K562 (cell line): Measurements from ENCODE around the gene UPK3A. TPM values are rescaled to one million over a fixed set of nuclear protein-coding genes. Genes with fewer than 3 reads are reported as not detected.
A peak's percentile ranks its signal among the peaks of the same experiment; 100 is the strongest.

Source experiments
- ATAC-seq: fragments of 200-7000 bp; cut with Tn5 transposase; 3 replicates; pipeline ENCODE4 v1.9.1; 2020; ENCODE audit warnings: moderate library complexity
- BruUV-seq: library from RNA; stranded (reverse); fragments of 400-500 nt; replicated peaks from 2 replicates; lab custom pipeline; 2021; lab: Mats Ljungman, UMichigan
- CTCF ChIA-PET: fragments of 300-600 bp; formaldehyde crosslinking; extraction: SDS; loops from one replicate; lab custom pipeline; 2021; ENCODE audit warnings: low intra/inter-chr PET ratio; lab: Yijun Ruan, JAX
- POLR2A ChIA-PET: fragments of 300-600, 350-650 bp; sonication (Branson Sonifier 250); formaldehyde crosslinking; extraction: SDS; loops from one replicate; lab custom pipeline; 2021; ENCODE audit warnings: antibody characterized with exemption, inconsistent platforms; lab: Yijun Ruan, JAX
- DNase-seq, 4 experiments: peaks; one replicate each; pipeline versions ENCODE4 v3.0.0 to v3.0.0-alpha.2; 2011 to 2018; ENCODE audit warnings: low spot score in 3 of 4, mixed read lengths in 3 of 4; ENCODE audit errors: extremely low read depth in 1 of 4
- FAIRE-seq: peaks from 2 replicates; lab custom pipeline; 2011; peaks lifted over from hg19 to GRCh38; lab: Jason Lieb, UNC
- H2AFZ ChIP-seq: 2 replicates; pipeline ENCODE4 v1.6.0; 2011; ENCODE audit warnings: low read depth, low read length, control low read depth, inconsistent platforms
- H3K27ac ChIP-seq: fragments of 200-600 bp; 3 replicates; pipeline ENCODE4 v1.8.0; 2011; ENCODE audit warnings: low read depth, mild to moderate bottlenecking, control low read depth, inconsistent platforms, low read length, moderate library complexity, mixed read lengths; ENCODE audit errors: extremely low read depth
- H3K27me3 ChIP-seq, 2 experiments: fragments of 300-600 bp in 1 of 2; 2 replicates in 1 of 2; 3 replicates in 1 of 2; pipeline versions ENCODE4 v1.6.0 to v1.8.0; 2011; ENCODE audit warnings: inconsistent platforms in 2 of 2, low read length in 2 of 2, mild to moderate bottlenecking in 1 of 2, mixed read lengths in 1 of 2, moderate library complexity in 1 of 2; ENCODE audit not compliant: control insufficient read depth in 2 of 2, insufficient read depth in 2 of 2
- H3K36me3 ChIP-seq: fragments of 300-600 bp; 3 replicates; pipeline ENCODE4 v1.8.0; 2011; ENCODE audit warnings: mild to moderate bottlenecking, low read length, inconsistent platforms; ENCODE audit not compliant: control insufficient read depth, insufficient read depth
- H3K4me1 ChIP-seq, 2 experiments: fragments of 200-600 bp in 1 of 2; replicated peaks in 1 of 2; 2 replicates in 1 of 2; 3 replicates in 1 of 2; pipeline versions ENCODE4 v1.5.1 to v1.8.0; 2011; ENCODE audit warnings: inconsistent platforms in 2 of 2, low read length in 2 of 2, mild to moderate bottlenecking in 1 of 2, mixed read lengths in 1 of 2, moderate library complexity in 1 of 2; ENCODE audit not compliant: control insufficient read depth in 2 of 2, insufficient read depth in 2 of 2
- H3K4me2 ChIP-seq: 2 replicates; pipeline ENCODE4 v1.6.1; 2011; ENCODE audit warnings: low read length, control low read depth, inconsistent platforms, mixed read lengths; ENCODE audit not compliant: insufficient read depth
- H3K4me3 ChIP-seq: fragments of 200-600 bp; sonication (generic), shearing (Covaris generic); 2 replicates; pipeline ENCODE4 v1.5.1; 2016; ENCODE audit warnings: control low read depth, inconsistent platforms
- H3K79me2 ChIP-seq: fragments of 200-600 bp; 3 replicates; pipeline ENCODE4 v1.8.0; 2011; ENCODE audit warnings: low read length, inconsistent platforms; ENCODE audit not compliant: control insufficient read depth, insufficient read depth
- H3K9ac ChIP-seq, 2 experiments: 2 replicates each; pipeline versions ENCODE4 v1.6.0 to v1.6.1; 2011; ENCODE audit warnings: low read depth in 2 of 2, low read length in 2 of 2, control low read depth in 1 of 2, inconsistent platforms in 1 of 2, mild to moderate bottlenecking in 1 of 2, mixed read lengths in 1 of 2; ENCODE audit not compliant: insufficient read depth in 1 of 2
- H3K9me1 ChIP-seq: one replicate; pipeline ENCODE4 v1.6.0; 2011; ENCODE audit warnings: inconsistent platforms, mild to moderate bottlenecking, low read length, moderate library complexity; ENCODE audit not compliant: control insufficient read depth, insufficient read depth
- H3K9me3 ChIP-seq: replicated peaks from 2 replicates; pipeline ENCODE4 v1.5.1; 2011; ENCODE audit warnings: low read depth, low read length, inconsistent platforms; ENCODE audit not compliant: control insufficient read depth, insufficient read depth
- H4K20me1 ChIP-seq: replicated peaks from 2 replicates; pipeline ENCODE4 v1.6.1; 2011; ENCODE audit warnings: low read length, inconsistent platforms, mixed read lengths; ENCODE audit not compliant: control insufficient read depth, insufficient read depth
- CBX5 ChIP-seq: IDR thresholded peaks from 2 replicates; pipeline ENCODE4 v1.6.1; 2014; ENCODE audit warnings: low read depth, borderline replicate concordance
- CEBPG ChIP-seq, 3 experiments: fragments of 200-800 bp in 1 of 3; sonication (Bioruptor generic) in 1 of 3; sonication (generic) in 1 of 3; formaldehyde crosslinking in 1 of 3; IDR thresholded peaks in 2 of 3; conservative IDR thresholded peaks in 1 of 3; 2 replicates each; pipeline versions ENCODE4 v1.6.1 to v1.8.0; 2016 to 2022; ENCODE audit warnings: missing compliant biosample characterization in 2 of 3, missing genetic modification characterization in 2 of 3, mild to moderate bottlenecking in 1 of 3, missing genetic modification reagents in 1 of 3
- CREB1 ChIP-seq, 2 experiments: sonication (generic) in 1 of 2; formaldehyde crosslinking in 1 of 2; IDR thresholded peaks; 2 replicates each; pipeline versions ENCODE4 v1.6.1 to v1.8.0; 2012 to 2022; ENCODE audit warnings: inconsistent platforms in 1 of 2, mild to moderate bottlenecking in 1 of 2, missing genetic modification reagents in 1 of 2, moderate library complexity in 1 of 2
- CREBBP ChIP-seq: IDR thresholded peaks from one replicate; pipeline ENCODE4 v1.6.1; 2012; ENCODE audit warnings: low read depth, mild to moderate bottlenecking, control low read depth, inconsistent platforms, low read length
- E2F6 ChIP-seq, 2 experiments: IDR thresholded peaks; 2 replicates each; pipeline ENCODE4 v1.6.1; 2011; ENCODE audit warnings: borderline replicate concordance in 1 of 2, control low read depth in 1 of 2, low read depth in 1 of 2, low read length in 1 of 2, mild to moderate bottlenecking in 1 of 2, mixed read lengths in 1 of 2, moderate library complexity in 1 of 2; ENCODE audit not compliant: insufficient read depth in 1 of 2, insufficient read length in 1 of 2, poor library complexity in 1 of 2, severe bottlenecking in 1 of 2; ENCODE audit errors: extremely low read depth in 1 of 2
- PHB ChIP-seq: fragments of 250-450 bp; sonication (Bioruptor Pico); IDR thresholded peaks from 2 replicates; pipeline ENCODE4 v1.5.0; 2021
- PURB ChIP-seq: sonication (generic); formaldehyde crosslinking; IDR thresholded peaks from 2 replicates; pipeline ENCODE4 v1.9.0; 2021; ENCODE audit warnings: low read depth, mild to moderate bottlenecking, missing genetic modification reagents
- TAF15 ChIP-seq: fragments of 200-400 bp; formaldehyde crosslinking; IDR thresholded peaks from 2 replicates; pipeline ENCODE4 v1.6.1; 2017; ENCODE audit warnings: mild to moderate bottlenecking, low read depth, low read length, moderate library complexity
- ZNF740 ChIP-seq, 3 experiments: fragments of 200-800 bp in 1 of 3; sonication (Bioruptor generic) in 1 of 3; sonication (generic) in 1 of 3; formaldehyde crosslinking in 1 of 3; IDR thresholded peaks; 2 replicates each; pipeline versions ENCODE4 v1.6.1 to v1.8.0; 2016 to 2022; ENCODE audit warnings: mild to moderate bottlenecking in 2 of 3, missing compliant biosample characterization in 2 of 3, missing genetic modification characterization in 2 of 3, missing genetic modification reagents in 1 of 3
- ZNF76 ChIP-seq: fragments of 250-450 bp; sonication (Bioruptor Pico); IDR thresholded peaks from 2 replicates; pipeline ENCODE4 v1.4.0; 2020; ENCODE audit warnings: mild to moderate bottlenecking, moderate library complexity, borderline replicate concordance
- ZNF785 ChIP-seq: fragments of 250-450 bp; sonication (Bioruptor Pico); IDR thresholded peaks from 2 replicates; pipeline ENCODE4 v1.4.0; 2020; ENCODE audit warnings: mild to moderate bottlenecking
- WGBS: fragments of 100-300 bp; shearing (Covaris generic); methylation state at CpG from one replicate; pipeline ENCODE4 v1.1.6; 2016; ENCODE audit warnings: low coverage, mixed read lengths; ENCODE audit not compliant: insufficient coverage; ENCODE audit errors: missing lambda C conversion rate; 5-methylcytosine and 5-hydroxymethylcytosine counted together
- in situ Hi-C: fragments of 300-500 bp; cut with MboI; formaldehyde crosslinking; loops from 4 replicates; pipeline ENCODE4 v1.15.0; 2018; ENCODE audit warnings: inconsistent platforms, mixed read lengths
- intact Hi-C: fragments of 100-400 bp; cut with micrococcal nuclease; formaldehyde crosslinking; loops from 2 replicates; pipeline ENCODE4 v1.14.2; 2022
- polyA plus RNA-seq, 8 experiments: library from polyadenylated mRNA; depleted of rRNA in 4 of 8; stranded (reverse) in 5 of 8; unstranded in 3 of 8; fragments of >200 nt; fragmentation: Nextera tagmentation in 2 of 8; fragmentation: Illumina TruSeq in 1 of 8; extraction: Ambion mirVana in 2 of 8; extraction: Trizol in 1 of 8; gene quantifications; 2 replicates each; pipeline versions ENCODE4 v1.2.1 to v1.2.3, GENCODE V29; 2011 to 2014; ENCODE audit warnings: inconsistent platforms in 1 of 8, missing spikeins in 1 of 8
- total RNA-seq, 7 experiments: library from RNA; depleted of rRNA in 6 of 7; stranded (reverse); fragments of >200 nt in 6 of 7; fragmentation: Illumina TruSeq in 2 of 7; extraction: Trizol in 2 of 7; gene quantifications; 2 replicates each; pipeline versions ENCODE4 v1.2.1 to v1.2.3, GENCODE V29; 2011 to 2021; ENCODE audit warnings: low replicate concordance in 1 of 7
- TF ChIP-seq, protein P1 (sequence below): fragments of 200-800 bp; sonication (Bioruptor generic); IDR thresholded peaks from 2 replicates; pipeline ENCODE4 v1.6.1; 2017; ENCODE audit warnings: missing genetic modification characterization, missing compliant biosample characterization
- TF ChIP-seq, protein P2 (sequence below): fragments of 450-650 bp; IDR thresholded peaks from 2 replicates; pipeline ENCODE4 v1.7.0; 2016; ENCODE audit warnings: borderline replicate concordance

The UPK3A gene
- total and polyA plus RNA-seq, 9 of the 15 experiments (the other 6 are each of a cell fraction or from before 2014, with no cell fraction given) = not detected

DNA sequence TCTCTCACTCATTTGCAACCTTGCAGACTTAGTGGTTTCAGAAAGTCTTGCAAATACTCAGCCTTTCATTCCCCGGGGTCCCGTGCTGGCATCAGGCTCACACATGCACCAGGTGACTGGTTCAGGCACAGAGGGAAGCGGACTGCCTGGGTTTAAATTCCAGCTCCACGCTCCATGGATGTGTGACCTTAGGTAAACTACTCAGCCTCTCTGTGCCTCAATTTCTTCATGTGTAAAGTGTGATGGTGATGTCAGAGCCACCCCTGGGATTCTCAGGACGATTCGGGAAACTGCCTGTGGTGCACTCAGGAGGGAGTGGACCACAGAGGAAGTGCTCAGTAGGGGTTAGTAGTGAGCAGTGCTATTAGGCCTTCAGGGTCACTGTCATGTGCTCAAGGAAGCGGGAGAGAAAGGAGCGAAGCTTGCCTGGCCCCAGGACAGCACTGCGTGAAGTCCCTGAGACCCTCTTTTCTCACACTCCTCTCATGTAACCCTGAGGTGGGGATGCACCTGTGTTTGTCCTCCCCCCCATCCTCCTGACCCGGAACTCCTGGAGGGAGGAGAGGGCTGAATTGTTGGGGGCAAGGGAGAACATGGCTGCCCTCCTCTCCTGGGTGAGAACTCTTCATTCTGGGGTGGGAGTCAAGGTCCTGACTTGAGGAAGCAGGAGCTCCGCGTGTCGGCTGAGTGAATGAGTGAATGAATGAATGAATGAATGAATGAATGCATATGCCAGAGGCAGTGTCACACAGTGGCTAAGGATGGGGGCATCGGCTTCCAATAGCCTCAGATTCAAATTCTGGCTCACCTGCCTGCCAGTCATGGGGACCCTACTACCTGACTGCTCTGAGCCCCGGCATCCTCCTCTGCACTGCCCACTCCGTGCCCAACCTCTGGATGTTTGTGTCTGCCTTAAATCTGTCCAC, 14.4 kb upstream of the UPK3A start:
- no peaks in the 10 kb centered on the region; a peak in 2 of 5 replicates for H3K27me3 ChIP-seq
- H3K27ac ChIP-seq = no peak overlapping the region
- H3K9me1 ChIP-seq = no peaks in the 10 kb centered on the region
- ChIA-PET POLR2A (no interaction called here), CTCF (no interaction called here)
- no peak overlapping the region for H3K4me3 ChIP-seq
- H4K20me1 ChIP-seq = no peaks in the 10 kb centered on the region
- H3K79me2 ChIP-seq = no peaks in the 10 kb centered on the region
- intact Hi-C loops (no loop called here), in situ Hi-C loops (no loop called here)
- DNase-seq = no peak
- H2AFZ ChIP-seq = no peak overlapping the region
- no peaks in the 10 kb centered on the region for H3K9me3 ChIP-seq
- no peak overlapping the region for H3K4me2 ChIP-seq
- WGBS = 36% methylated on average over 11 of the region's 16 CpGs
- ATAC-seq = no peak
- no peaks in the 10 kb centered on the region for H3K36me3 ChIP-seq
- BruUV-seq = no TSS peak
- no peak for FAIRE-seq
- H3K4me1 ChIP-seq = peaks cover 0 to 9% of the 10 kb centered on the region in 2 experiments; a peak in 3 of 5 replicates
- H3K9ac ChIP-seq = no peak overlapping the region
- TF ChIP-seq, protein P1, sequence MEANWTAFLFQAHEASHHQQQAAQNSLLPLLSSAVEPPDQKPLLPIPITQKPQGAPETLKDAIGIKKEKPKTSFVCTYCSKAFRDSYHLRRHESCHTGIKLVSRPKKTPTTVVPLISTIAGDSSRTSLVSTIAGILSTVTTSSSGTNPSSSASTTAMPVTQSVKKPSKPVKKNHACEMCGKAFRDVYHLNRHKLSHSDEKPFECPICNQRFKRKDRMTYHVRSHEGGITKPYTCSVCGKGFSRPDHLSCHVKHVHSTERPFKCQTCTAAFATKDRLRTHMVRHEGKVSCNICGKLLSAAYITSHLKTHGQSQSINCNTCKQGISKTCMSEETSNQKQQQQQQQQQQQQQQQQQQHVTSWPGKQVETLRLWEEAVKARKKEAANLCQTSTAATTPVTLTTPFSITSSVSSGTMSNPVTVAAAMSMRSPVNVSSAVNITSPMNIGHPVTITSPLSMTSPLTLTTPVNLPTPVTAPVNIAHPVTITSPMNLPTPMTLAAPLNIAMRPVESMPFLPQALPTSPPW (CRISPR knock-in tag) = no peak
- TF ChIP-seq, protein P2, sequence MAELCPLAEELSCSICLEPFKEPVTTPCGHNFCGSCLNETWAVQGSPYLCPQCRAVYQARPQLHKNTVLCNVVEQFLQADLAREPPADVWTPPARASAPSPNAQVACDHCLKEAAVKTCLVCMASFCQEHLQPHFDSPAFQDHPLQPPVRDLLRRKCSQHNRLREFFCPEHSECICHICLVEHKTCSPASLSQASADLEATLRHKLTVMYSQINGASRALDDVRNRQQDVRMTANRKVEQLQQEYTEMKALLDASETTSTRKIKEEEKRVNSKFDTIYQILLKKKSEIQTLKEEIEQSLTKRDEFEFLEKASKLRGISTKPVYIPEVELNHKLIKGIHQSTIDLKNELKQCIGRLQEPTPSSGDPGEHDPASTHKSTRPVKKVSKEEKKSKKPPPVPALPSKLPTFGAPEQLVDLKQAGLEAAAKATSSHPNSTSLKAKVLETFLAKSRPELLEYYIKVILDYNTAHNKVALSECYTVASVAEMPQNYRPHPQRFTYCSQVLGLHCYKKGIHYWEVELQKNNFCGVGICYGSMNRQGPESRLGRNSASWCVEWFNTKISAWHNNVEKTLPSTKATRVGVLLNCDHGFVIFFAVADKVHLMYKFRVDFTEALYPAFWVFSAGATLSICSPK = no peak
- no peak for TF ChIP-seq CBX5
- no peak for TF ChIP-seq ZNF76
- TF ChIP-seq ZNF740 (CRISPR knock-in tag; IDR thresholded peaks at IDR 0.05) = no peak
- TF ChIP-seq ZNF740 (tag; IDR thresholded peaks at IDR 0.05) = no peak
- TF ChIP-seq ZNF785 = no peak
- no peak for TF ChIP-seq CREB1 (IDR thresholded peaks at IDR 0.05)
- TF ChIP-seq CREB1 (CRISPR knock-in tag; IDR thresholded peaks at IDR 0.05) = no peak
- TF ChIP-seq PHB (CRISPR knock-in tag) = no peak
- no peak for TF ChIP-seq CEBPG (CRISPR knock-in tag; IDR thresholded peaks at IDR 0.05)
- no peak for TF ChIP-seq CEBPG (tag; conservative IDR thresholded peaks at IDR 0.05 in 1 of 2, IDR thresholded peaks at IDR 0.05 in 1 of 2)
- TF ChIP-seq TAF15 = no peak
- TF ChIP-seq CREBBP = no peak
- TF ChIP-seq E2F6 (IDR thresholded peaks at IDR 0.05; ENCODE audit: borderline replicate concordance in 1 of 2, extremely low read depth in 1 of 2, insufficient read depth in 1 of 2, insufficient read length in 1 of 2, low read depth in 1 of 2, low read length in 1 of 2, poor library complexity in 1 of 2, severe bottlenecking in 1 of 2) = peak in 1 of 2 experiments; percentile 60
- no peak for TF ChIP-seq PURB (CRISPR knock-in tag)
